B cell (primary cell): ENCODE data around the gene PDLIM7. TPM values are rescaled to one million over a fixed set of nuclear protein-coding genes. Genes with fewer than 3 reads are reported as not detected.

Source experiments
- ATAC-seq: fragments of 200-7000 bp; cut with Tn5 transposase; one replicate; pipeline ENCODE4 v1.10.0; 2021; ENCODE audit warnings: low read depth, mild to moderate bottlenecking, moderate number of reproducible peaks, moderate library complexity
- CTCF ChIA-PET: fragments of 350-600 bp; sonication (Branson Sonifier 250); formaldehyde crosslinking; loops from one replicate; lab custom pipeline; 2021; ENCODE audit warnings: antibody characterized with exemption, inconsistent platforms; lab: Charles Lee
- POLR2A ChIA-PET: fragments of 350-600 bp; sonication (Branson Sonifier 250); formaldehyde crosslinking; loops from one replicate; lab custom pipeline; 2021; ENCODE audit warnings: antibody characterized with exemption; lab: Charles Lee
- DNase-seq: peaks from one replicate; pipeline ENCODE4 v3.0.0; 2013
- H2AFZ ChIP-seq: 2 replicates; pipeline ENCODE4 v1.6.1; 2012; ENCODE audit warnings: mild to moderate bottlenecking, low read depth, low read length; ENCODE audit not compliant: insufficient read depth, poor library complexity, severe bottlenecking
- H3K27ac ChIP-seq, 2 donors: 1 replicate in 1 of 2; 2 replicates in 1 of 2; pipeline ENCODE4 v1.5.1; 2012 to 2013; ENCODE audit warnings: low read length in 2 of 2, mild to moderate bottlenecking in 2 of 2, moderate library complexity in 1 of 2
- H3K27me3 ChIP-seq, 4 experiments: fragments of 200-600 bp in 1 of 4; sonication (generic) in 1 of 4; replicated peaks in 1 of 4; 1 replicate in 2 of 4; 2 replicates in 2 of 4; pipeline versions ENCODE4 v1.6.1 to v1.7.0; 2013 to 2016; ENCODE audit warnings: low read length in 3 of 4, mild to moderate bottlenecking in 2 of 4, mixed read lengths in 1 of 4, moderate library complexity in 1 of 4; ENCODE audit not compliant: insufficient read depth in 4 of 4, control insufficient read depth in 3 of 4; ENCODE audit errors: control extremely low read depth in 1 of 4
- H3K36me3 ChIP-seq, 2 experiments: replicated peaks in 1 of 2; 1 replicate in 1 of 2; 2 replicates in 1 of 2; pipeline versions ENCODE4 v1.6.1 to v1.7.1; 2013; ENCODE audit warnings: low read length in 1 of 2; ENCODE audit not compliant: insufficient read depth in 2 of 2, control insufficient read depth in 1 of 2; ENCODE audit errors: control extremely low read depth in 1 of 2, extremely low read depth in 1 of 2
- H3K4me1 ChIP-seq, 2 donors: fragments of 200-600 bp in 1 of 2; sonication (generic) in 1 of 2; 1 replicate in 1 of 2; 2 replicates in 1 of 2; pipeline versions ENCODE4 v1.5.1 to v1.6.1; 2013 to 2017; ENCODE audit warnings: low read length in 2 of 2; ENCODE audit not compliant: control insufficient read depth in 2 of 2, insufficient read depth in 2 of 2
- H3K4me2 ChIP-seq: replicated peaks from 2 replicates; pipeline ENCODE3; 2012; ENCODE audit warnings: mild to moderate bottlenecking, low read depth, low read length; ENCODE audit not compliant: poor library complexity, severe bottlenecking
- H3K4me3 ChIP-seq, 5 experiments: fragments of 200-600 bp in 1 of 5; sonication (generic) in 1 of 5; 1 replicate in 3 of 5; 2 replicates in 2 of 5; pipeline versions ENCODE4 v1.5.1 to v1.7.0; 2011 to 2016; ENCODE audit warnings: low read length in 4 of 5, mild to moderate bottlenecking in 4 of 5, low read depth in 2 of 5, control low read depth in 1 of 5, moderate library complexity in 1 of 5; ENCODE audit not compliant: insufficient read depth in 1 of 5; ENCODE audit errors: control extremely low read depth in 1 of 5, extremely low read depth in 1 of 5
- H3K79me2 ChIP-seq: fragments of 200-600 bp; sonication (generic); one replicate; pipeline ENCODE4 v1.6.0; 2016; ENCODE audit warnings: low read length; ENCODE audit not compliant: control insufficient read depth, insufficient read depth
- H3K9ac ChIP-seq: fragments of 200-600 bp; sonication (generic); 2 replicates; pipeline ENCODE4 v1.6.1; 2017; ENCODE audit warnings: mild to moderate bottlenecking, low read length, moderate library complexity
- H3K9me3 ChIP-seq, 3 donors: one replicate each; pipeline versions ENCODE4 v1.6.1 to v1.7.1; 2013; ENCODE audit warnings: low read length in 2 of 3; ENCODE audit not compliant: control insufficient read depth in 2 of 3, insufficient read depth in 1 of 3; ENCODE audit errors: control extremely low read depth in 1 of 3
- H4K20me1 ChIP-seq: 2 replicates; pipeline ENCODE4 v1.6.0; 2012; ENCODE audit warnings: mild to moderate bottlenecking, low read length; ENCODE audit not compliant: insufficient read depth, control insufficient read depth, poor library complexity, severe bottlenecking
- H3K27ac Mint-ChIP-seq: one replicate; pipeline ENCODE4 v1.8.0; 2021; ENCODE audit warnings: mixed read lengths
- H3K27me3 Mint-ChIP-seq: one replicate; pipeline ENCODE4 v1.8.0; 2021; ENCODE audit warnings: mixed read lengths
- H3K4me1 Mint-ChIP-seq: one replicate; pipeline ENCODE4 v1.8.0; 2021; ENCODE audit warnings: mixed read lengths
- H3K4me3 Mint-ChIP-seq: one replicate; pipeline ENCODE4 v1.8.0; 2021; ENCODE audit warnings: mixed read lengths
- H3K9me3 Mint-ChIP-seq: one replicate; pipeline ENCODE4 v1.8.0; 2022; ENCODE audit warnings: mixed read lengths; ENCODE audit not compliant: insufficient read depth
- EZH2 ChIP-seq: IDR thresholded peaks from 2 replicates; pipeline ENCODE4 v1.6.1; 2012; ENCODE audit warnings: borderline replicate concordance, low read depth, mild to moderate bottlenecking, moderate library complexity, low read length; ENCODE audit not compliant: insufficient read depth, poor library complexity, severe bottlenecking
- WGBS: methylation state at CpG from one replicate; pipeline ENCODE4 v1.1.5; 2013; ENCODE audit warnings: missing lambda C conversion rate; ENCODE audit not compliant: insufficient coverage; 5-methylcytosine and 5-hydroxymethylcytosine counted together
- intact Hi-C: fragments of 100-400 bp; cut with micrococcal nuclease; formaldehyde crosslinking; loops from one replicate; pipeline ENCODE4 v1.10.0; 2022
- polyA plus RNA-seq: library from polyadenylated mRNA; depleted of rRNA; stranded (reverse); fragments of >200 nt; gene quantifications from 2 replicates; pipeline ENCODE4 v1.2.3, GENCODE V29; 2012
- total RNA-seq, 2 donors: library from RNA; stranded (reverse); fragments of 120-200 nt in 1 of 2; gene quantifications; 1 replicate in 1 of 2; 2 replicates in 1 of 2; pipeline versions ENCODE4 v1.2.3 to v1.2.4, GENCODE V29; 2013 to 2022
- TF ChIP-seq, protein P1 (sequence below): fragments of 200-600 bp; IDR thresholded peaks from one replicate; pipeline ENCODE4 v1.8.0; 2022; ENCODE audit warnings: antibody characterized with exemption, mild to moderate bottlenecking

The PDLIM7 gene
- total and polyA plus RNA-seq, 2 donors (not counting 1 experiment from before 2014, with no cell fraction given) = 23.9 to 25.8 TPM

DNA sequence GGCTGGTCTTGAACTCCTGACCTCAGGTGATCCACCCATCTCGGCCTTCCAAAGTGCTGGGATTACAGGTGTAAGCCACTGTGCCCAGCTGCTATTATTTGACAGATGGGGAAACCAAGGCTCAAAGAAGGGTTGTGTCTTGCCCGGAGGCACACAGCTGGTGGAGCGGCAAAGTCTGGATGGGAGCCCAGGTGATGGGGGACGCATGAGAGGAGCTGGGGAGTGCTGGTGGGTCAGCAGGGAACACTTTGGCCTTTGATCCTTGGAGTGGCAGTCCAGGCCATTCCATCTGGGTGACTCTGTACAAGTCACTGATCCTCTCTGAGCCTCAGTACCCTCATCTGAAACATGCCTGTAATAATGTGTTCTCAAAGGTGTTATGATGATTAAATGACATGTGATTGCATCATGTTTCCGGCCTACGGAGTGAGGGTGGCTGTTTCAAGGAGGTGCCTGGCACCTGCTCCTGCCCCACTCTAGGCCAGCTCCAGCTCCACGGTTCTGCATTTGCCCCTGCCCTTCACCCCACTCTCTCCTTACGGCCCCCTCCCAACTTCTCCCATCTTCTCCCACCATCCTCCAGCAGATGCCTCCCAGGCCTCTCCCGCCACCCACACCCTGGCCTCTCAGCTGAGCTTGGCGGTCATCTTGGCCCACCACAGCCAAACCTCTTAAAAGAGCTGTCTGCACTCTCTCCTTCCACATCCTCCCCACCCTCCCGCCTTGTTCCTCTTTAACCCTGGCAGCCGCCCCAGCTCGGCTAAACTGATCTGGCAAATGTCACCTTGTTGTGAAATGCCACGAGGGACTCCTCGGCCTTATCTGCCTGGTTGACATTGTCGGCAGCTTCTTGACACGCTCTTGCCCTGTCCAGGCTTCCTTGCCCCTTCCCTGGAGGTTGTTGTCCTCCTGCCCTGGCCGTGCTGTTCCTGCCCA, 18.4 kb downstream of the PDLIM7 start:
- peak overlapping the region; percentile 19 for H3K4me2 ChIP-seq
- TF ChIP-seq, protein P1, sequence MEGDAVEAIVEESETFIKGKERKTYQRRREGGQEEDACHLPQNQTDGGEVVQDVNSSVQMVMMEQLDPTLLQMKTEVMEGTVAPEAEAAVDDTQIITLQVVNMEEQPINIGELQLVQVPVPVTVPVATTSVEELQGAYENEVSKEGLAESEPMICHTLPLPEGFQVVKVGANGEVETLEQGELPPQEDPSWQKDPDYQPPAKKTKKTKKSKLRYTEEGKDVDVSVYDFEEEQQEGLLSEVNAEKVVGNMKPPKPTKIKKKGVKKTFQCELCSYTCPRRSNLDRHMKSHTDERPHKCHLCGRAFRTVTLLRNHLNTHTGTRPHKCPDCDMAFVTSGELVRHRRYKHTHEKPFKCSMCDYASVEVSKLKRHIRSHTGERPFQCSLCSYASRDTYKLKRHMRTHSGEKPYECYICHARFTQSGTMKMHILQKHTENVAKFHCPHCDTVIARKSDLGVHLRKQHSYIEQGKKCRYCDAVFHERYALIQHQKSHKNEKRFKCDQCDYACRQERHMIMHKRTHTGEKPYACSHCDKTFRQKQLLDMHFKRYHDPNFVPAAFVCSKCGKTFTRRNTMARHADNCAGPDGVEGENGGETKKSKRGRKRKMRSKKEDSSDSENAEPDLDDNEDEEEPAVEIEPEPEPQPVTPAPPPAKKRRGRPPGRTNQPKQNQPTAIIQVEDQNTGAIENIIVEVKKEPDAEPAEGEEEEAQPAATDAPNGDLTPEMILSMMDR = no peak
- no peak for TF ChIP-seq EZH2
- peak overlapping the region; percentile 34 for H3K4me3 Mint-ChIP-seq

More for the DNA sequence above, 18.4 kb downstream of the PDLIM7 start:
- no peaks in the 10 kb centered on the region for H3K9me3 Mint-ChIP-seq
- peaks cover 14 to 25% of the 10 kb centered on the region in 2 donors for H3K4me1 ChIP-seq
- peak overlapping the region; percentile 81 for H3K27ac Mint-ChIP-seq
- H4K20me1 ChIP-seq = no peaks in the 10 kb centered on the region
- H3K27me3 Mint-ChIP-seq = peaks cover 4% of the 10 kb centered on the region
- no peaks in the 10 kb centered on the region for H3K9me3 ChIP-seq
- ChIA-PET POLR2A (interaction anchor here (1.0 kb wide), 1 partner anchor 31 kb away, joined by 3 read pairs; the partner anchor contains the start of gene DOK3), CTCF (interaction anchor here (0.6 to 2.7 kb wide), 6 partner anchors 22 to 145 kb away, joined by 3 to 12 read pairs (median 6); no protein-coding TSS in a partner anchor)
- H3K4me1 Mint-ChIP-seq = peaks cover 30% of the 10 kb centered on the region
- peak overlapping the region; percentile 45 for H2AFZ ChIP-seq
- ATAC-seq (peak; percentile 62), DNase-seq (peak; percentile 56)
- no peak overlapping the region for H3K4me3 ChIP-seq
- H3K27me3 ChIP-seq = peaks cover 0 to 5% (median 1%) of the 10 kb centered on the region in 4 experiments
- peak overlapping the region in 1 of 2 donors; percentile 3 for H3K27ac ChIP-seq
- intact Hi-C loops = no loop called here
- WGBS = 38% methylated on average over 16 of the region's 18 CpGs
- no peaks in the 10 kb centered on the region for H3K36me3 ChIP-seq
- no peak overlapping the region for H3K9ac ChIP-seq
- no peaks in the 10 kb centered on the region for H3K79me2 ChIP-seq
